A673 (cell line): ENCODE results near the gene GABRB2. TPM values are rescaled to one million over a fixed set of nuclear protein-coding genes. Genes with fewer than 3 reads are reported as not detected.
"Not testable (repeated sequence)": the region's sequence is repeated elsewhere in the genome, so short reads cannot be mapped to it uniquely, and the experiment has no call there.

Source experiments
- BruUV-seq: library from RNA; stranded (reverse); fragments of 400-500 nt; replicated peaks from 2 replicates; lab custom pipeline; 2021; lab: Mats Ljungman, UMichigan
- CTCF ChIA-PET: fragments of 300-600 bp; sonication (Branson Sonifier 250); formaldehyde crosslinking; loops from one replicate; lab custom pipeline; 2022; ENCODE audit warnings: antibody characterized with exemption; lab: Charles Lee
- POLR2A ChIA-PET: fragments of 300-600 bp; sonication (Branson Sonifier 250); formaldehyde crosslinking; loops from one replicate; lab custom pipeline; 2022; ENCODE audit warnings: antibody characterized with exemption; ENCODE audit not compliant: low non-redundant PET; lab: Charles Lee
- DNase-seq: peaks from one replicate; pipeline ENCODE4 v3.0.0-alpha.2; 2015; ENCODE audit warnings: low spot score
- H3K27ac ChIP-seq: fragments of 200-600 bp; sonication (generic); 2 replicates; pipeline ENCODE4 v1.5.1; 2016; ENCODE audit warnings: mixed run types, low read depth, mild to moderate bottlenecking, mixed read lengths, antibody characterized with exemption, low read length; ENCODE audit not compliant: poor library complexity, severe bottlenecking
- H3K27me3 ChIP-seq: fragments of 200-600 bp; sonication (generic); replicated peaks from 2 replicates; pipeline ENCODE4 v1.6.1; 2017; ENCODE audit warnings: mixed run types, low read depth, mild to moderate bottlenecking, mixed read lengths, antibody characterized with exemption, low read length; ENCODE audit not compliant: insufficient read depth, poor library complexity
- H3K36me3 ChIP-seq: fragments of 200-600 bp; sonication (generic); 2 replicates; pipeline ENCODE4 v1.6.1; 2016; ENCODE audit warnings: mixed run types, mild to moderate bottlenecking, mixed read lengths, antibody characterized with exemption, low read length; ENCODE audit not compliant: insufficient read depth, poor library complexity, severe bottlenecking
- H3K4me1 ChIP-seq: fragments of 200-600 bp; sonication (generic); 2 replicates; pipeline ENCODE4 v1.6.1; 2017; ENCODE audit warnings: mixed run types, mild to moderate bottlenecking, mixed read lengths, antibody characterized with exemption, low read length; ENCODE audit not compliant: insufficient read depth, poor library complexity, severe bottlenecking
- H3K4me3 ChIP-seq: fragments of 200-600 bp; sonication (generic); 2 replicates; pipeline ENCODE4 v1.5.1; 2016; ENCODE audit warnings: low read depth, mixed run types, mild to moderate bottlenecking, mixed read lengths, low read length; ENCODE audit not compliant: poor library complexity, severe bottlenecking
- H3K9me3 ChIP-seq: fragments of 200-600 bp; sonication (generic); 2 replicates; pipeline ENCODE4 v1.6.1; 2016; ENCODE audit warnings: mixed run types, low read depth, mild to moderate bottlenecking, mixed read lengths, antibody characterized with exemption, low read length; ENCODE audit not compliant: poor library complexity, severe bottlenecking
- CTCF ChIP-seq: fragments of 300-800, 200-600 bp; sonication (generic); conservative IDR thresholded peaks from 2 replicates; pipeline ENCODE4 v1.5.1; 2017; ENCODE audit warnings: low read depth, mild to moderate bottlenecking, antibody characterized with exemption, low read length, moderate library complexity, mixed read lengths
- EZH2 ChIP-seq: fragments of 200-600 bp; sonication (generic); IDR thresholded peaks from 2 replicates; pipeline ENCODE4 v1.6.1; 2017; ENCODE audit warnings: borderline replicate concordance, low read depth, mild to moderate bottlenecking, mixed read lengths, antibody characterized with exemption, low read length; ENCODE audit not compliant: poor library complexity, severe bottlenecking
- intact Hi-C: fragments of 100-400 bp; cut with micrococcal nuclease; formaldehyde crosslinking; loops from one replicate; pipeline ENCODE4 v1.10.0; 2022; ENCODE audit not compliant: unreplicated experiment
- total RNA-seq: library from RNA; stranded (reverse); gene quantifications from 2 replicates; pipeline ENCODE4 v1.2.3, GENCODE V29; 2021

Gene GABRB2
- total RNA-seq, 1 experiment from 2014 or later = not detected

- TF ChIP-seq EZH2 (no peak), CTCF (no peak)
- intact Hi-C loops = no loop called here
- no peaks in the 10 kb centered on the region for H3K36me3 ChIP-seq
- H3K27ac ChIP-seq = no peak overlapping the region
- no peak overlapping the region for H3K4me3 ChIP-seq
- no peaks in the 10 kb centered on the region for H3K27me3 ChIP-seq
- CTCF ChIA-PET = no interaction called here
- no peaks in the 10 kb centered on the region for H3K4me1 ChIP-seq
- no peak for DNase-seq
- POLR2A ChIA-PET = no interaction called here
- BruUV-seq = no TSS peak
- H3K9me3 ChIP-seq = no peaks in the 10 kb centered on the region
Measured at GRCh38 chr5:161261668-161262323, 284.7 kb downstream of the GABRB2 start.

- TF ChIP-seq CTCF = no peak
- no peak for TF ChIP-seq EZH2
- Histone ChIP-seq H3K4me1 (no peaks in the 10 kb centered on the region), H3K4me3 (no peak overlapping the region), H3K9me3 (no peaks in the 10 kb centered on the region), H3K27ac (no peak overlapping the region), H3K27me3 (no peaks in the 10 kb centered on the region), H3K36me3 (no peaks in the 10 kb centered on the region)
- ChIA-PET CTCF (no interaction called here), POLR2A (no interaction called here)
- intact Hi-C loops = no loop called here
- no peak for DNase-seq
- BruUV-seq = no TSS peak
Measured at GRCh38 chr5:161258438-161258837, 288.1 kb downstream of the GABRB2 start.

GRCh38 chr5:161256957-161257356 is 289.6 kb downstream of the GABRB2 start:
- BruUV-seq = no TSS peak
- Histone ChIP-seq H3K27ac (no peak overlapping the region), H3K4me1 (no peaks in the 10 kb centered on the region), H3K4me3 (no peak overlapping the region), H3K36me3 (no peaks in the 10 kb centered on the region), H3K9me3 (no peaks in the 10 kb centered on the region), H3K27me3 (no peaks in the 10 kb centered on the region)
- intact Hi-C loops = no loop called here
- POLR2A ChIA-PET = no interaction called here
- CTCF ChIA-PET = no interaction called here
- TF ChIP-seq EZH2 = no peak
- no peak for TF ChIP-seq CTCF
- DNase-seq = no peak

- DNase-seq, H3K4me1 ChIP-seq, H3K27me3 ChIP-seq, intact Hi-C loops, H3K9me3 ChIP-seq, H3K27ac ChIP-seq, H3K4me3 ChIP-seq, CTCF ChIA-PET, H3K36me3 ChIP-seq, BruUV-seq, POLR2A ChIA-PET: not testable (repeated sequence)
Measured at GRCh38 chr5:161252955-161253354, 293.6 kb downstream of the GABRB2 start.
